GM12801 (cell line): Measurements from ENCODE around the gene ASTN2.

Source experiments
- TF ChIP-seq, protein P1 (sequence below): IDR thresholded peaks from one replicate; pipeline ENCODE4 v1.5.1; 2011; ENCODE audit warnings: control low read depth; ENCODE audit not compliant: insufficient read length; ENCODE audit errors: extremely low read depth

Gene ASTN2

DNA sequence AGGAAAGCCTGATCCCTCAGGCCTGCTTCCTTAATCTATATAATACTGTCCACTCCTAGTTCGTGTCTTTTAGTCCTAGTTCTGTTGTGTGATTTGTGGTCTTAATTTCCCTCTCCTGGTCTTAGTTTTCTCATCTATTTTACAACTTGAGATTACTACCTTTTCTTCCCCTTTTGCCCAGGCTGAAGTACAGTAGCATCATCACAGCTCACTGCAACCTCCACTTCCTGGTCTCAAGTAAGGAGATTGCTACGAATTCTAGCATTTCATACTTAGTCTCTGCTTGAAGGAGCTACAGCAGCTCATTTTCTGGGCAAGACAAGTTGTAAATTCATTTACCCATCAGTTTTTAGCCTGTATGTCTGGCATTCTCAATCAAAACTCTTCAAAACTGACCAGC is 722.2 kb downstream of the ASTN2 start:
- TF ChIP-seq, protein P1, sequence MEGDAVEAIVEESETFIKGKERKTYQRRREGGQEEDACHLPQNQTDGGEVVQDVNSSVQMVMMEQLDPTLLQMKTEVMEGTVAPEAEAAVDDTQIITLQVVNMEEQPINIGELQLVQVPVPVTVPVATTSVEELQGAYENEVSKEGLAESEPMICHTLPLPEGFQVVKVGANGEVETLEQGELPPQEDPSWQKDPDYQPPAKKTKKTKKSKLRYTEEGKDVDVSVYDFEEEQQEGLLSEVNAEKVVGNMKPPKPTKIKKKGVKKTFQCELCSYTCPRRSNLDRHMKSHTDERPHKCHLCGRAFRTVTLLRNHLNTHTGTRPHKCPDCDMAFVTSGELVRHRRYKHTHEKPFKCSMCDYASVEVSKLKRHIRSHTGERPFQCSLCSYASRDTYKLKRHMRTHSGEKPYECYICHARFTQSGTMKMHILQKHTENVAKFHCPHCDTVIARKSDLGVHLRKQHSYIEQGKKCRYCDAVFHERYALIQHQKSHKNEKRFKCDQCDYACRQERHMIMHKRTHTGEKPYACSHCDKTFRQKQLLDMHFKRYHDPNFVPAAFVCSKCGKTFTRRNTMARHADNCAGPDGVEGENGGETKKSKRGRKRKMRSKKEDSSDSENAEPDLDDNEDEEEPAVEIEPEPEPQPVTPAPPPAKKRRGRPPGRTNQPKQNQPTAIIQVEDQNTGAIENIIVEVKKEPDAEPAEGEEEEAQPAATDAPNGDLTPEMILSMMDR = no peak

DNA sequence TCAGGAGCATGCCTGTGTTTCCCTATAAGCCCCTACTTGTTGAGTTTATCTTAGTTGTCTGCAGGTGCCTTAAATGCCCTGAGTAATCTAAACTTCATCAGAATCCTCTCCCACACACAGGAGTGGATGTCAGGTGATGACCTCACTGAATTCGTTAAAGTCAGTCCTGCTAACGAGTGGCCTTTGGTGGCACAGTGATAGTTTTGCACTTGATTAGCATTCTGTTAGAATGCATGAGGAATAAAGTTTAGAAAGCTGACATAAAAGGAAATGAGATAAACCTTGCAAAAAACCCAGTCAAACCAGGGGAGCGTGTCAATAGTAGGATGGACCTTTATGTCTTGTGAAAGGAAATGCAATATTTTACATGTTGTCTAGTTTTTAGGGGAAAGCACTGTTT is 723.2 kb downstream of the ASTN2 start:
- TF ChIP-seq, protein P1 = no peak

DNA sequence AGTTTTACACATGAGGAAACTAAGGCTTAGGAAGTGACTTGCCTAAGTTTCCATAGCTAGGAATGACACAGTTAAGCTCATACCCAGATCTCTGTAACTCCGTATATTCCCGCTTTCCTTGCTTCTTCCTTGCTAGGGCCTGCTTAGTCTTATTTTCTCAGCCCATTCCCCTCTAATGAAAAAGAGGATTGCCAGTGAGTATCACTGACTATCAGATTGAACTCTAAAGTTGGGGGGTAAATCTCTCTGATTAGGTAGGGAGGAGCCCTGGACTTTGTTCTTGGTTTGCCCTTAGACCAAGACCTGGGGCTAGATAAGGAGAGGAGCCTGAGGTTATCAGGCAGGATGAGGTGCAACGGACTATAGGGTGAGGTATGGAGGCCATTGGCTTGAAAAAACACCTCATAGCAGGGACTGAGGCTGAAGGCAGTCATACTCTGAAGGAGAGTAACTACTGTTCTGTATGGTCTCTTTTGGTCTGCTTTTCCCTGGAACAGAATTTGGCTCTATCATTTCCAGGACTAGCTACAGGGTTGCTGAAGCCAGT is 725.3 kb downstream of the ASTN2 start:
- TF ChIP-seq, protein P1 = no peak

DNA sequence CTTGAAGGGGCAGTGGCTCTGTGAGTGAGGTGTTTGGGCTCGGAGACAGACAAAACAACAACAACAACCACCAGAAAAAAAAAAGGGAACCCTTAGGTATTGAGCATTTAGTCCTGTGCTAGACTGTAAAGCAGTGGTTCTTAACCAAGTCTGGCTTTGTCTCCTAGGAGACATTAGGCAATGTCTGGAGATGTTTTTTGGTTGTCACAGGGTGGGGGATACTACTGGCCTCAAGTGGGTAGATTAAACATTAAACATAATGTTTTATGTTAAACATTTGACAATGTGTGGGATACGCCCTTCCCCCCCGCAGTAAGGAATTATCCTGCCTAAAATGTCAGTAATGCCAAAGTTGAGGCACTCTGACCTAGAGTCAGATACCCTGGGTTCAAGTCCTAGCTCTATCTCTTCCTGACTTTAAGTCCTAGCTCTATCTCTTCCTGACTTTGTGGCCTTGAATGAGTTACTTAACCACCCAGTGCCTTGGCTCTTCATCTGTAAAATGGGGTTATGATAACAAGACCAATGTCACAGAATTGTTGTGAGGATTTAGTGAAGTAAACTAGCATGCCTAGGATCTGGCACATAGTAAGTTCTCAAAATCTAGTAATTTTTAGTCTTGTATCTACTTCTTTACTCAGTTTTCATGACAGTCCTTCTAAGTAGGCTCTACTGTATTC is 725.9 kb downstream of the ASTN2 start:
- TF ChIP-seq, protein P1 = no peak

DNA sequence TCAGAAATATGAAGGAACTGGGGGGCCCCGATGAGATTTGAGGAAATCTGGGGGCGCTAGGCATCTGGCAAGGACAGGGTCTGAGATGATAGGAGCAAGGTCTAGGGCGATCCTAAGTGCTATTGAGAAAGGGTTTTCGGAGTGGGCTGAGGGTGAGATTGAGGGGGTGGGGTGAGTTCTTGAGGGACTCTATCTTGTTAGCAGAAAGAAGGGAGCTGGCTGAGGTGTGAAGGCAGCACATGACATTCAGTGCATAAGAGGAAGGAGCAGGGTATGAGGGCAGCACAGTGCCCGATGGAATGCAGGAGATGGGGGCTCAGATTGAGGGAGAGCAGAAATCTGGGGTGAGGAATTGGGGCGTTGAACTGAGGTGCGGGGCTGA is 727.1 kb downstream of the ASTN2 start:
- TF ChIP-seq, protein P1 = no peak

DNA sequence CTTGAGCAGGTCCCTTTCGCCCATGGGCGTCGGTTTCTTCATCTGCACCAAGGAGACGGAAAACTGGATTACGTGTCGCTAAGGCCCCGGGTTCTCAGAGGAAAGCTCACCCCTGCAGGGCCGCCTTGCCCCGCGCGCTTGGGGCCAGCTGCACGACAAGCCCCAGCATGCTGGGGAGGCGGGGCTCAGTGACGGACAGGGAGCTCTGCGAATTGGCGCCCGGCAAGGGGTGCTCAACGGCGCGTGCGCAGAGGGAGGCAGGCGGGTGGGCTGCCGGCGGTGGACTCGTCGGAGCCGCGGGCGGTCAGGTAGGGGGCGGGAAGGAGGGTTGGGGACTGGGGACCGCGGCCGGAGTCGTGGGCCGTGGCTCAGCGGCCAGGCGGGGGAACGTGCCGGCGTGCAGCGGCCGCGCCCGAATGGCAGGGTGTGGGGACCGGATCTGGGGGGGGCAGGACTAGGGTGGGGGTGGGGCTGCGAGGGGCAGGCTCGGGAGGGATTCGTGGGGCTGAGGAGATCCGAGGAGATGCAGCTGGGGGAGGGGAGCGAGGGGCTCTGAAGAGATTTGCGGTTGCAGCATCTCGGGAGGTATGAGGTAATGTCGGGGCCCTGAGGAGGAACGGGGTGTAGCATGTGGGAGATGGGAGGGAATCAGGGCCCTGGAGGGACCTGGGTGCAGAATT is 727.6 kb downstream of the ASTN2 start, which contains the start of gene TRIM32:
TSS of gene TRIM32 (plus strand) at position 232 of the 680 bp plus-strand sequence. CDS start 10,438 bp downstream, outside the sequence.
- TF ChIP-seq, protein P1 = no peak

DNA sequence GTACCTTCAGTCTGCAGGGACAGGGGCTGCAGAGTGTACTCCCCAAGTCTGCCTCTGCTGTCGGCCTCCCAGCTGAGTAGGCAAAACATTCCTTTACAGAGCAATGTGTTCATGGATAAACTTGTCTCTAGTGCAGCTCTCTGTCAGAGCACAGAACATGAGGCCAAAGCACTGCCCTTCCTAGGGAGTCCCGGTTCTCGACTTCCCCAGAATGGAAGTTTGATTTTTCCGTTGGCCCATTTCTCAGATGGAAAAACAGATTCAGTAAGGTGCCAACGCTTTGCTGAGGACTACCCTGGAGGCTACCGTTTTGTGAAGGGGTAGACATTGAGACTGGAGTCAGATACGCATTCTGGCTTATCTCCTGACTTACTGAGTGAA is 728.2 kb downstream of the ASTN2 start:
- TF ChIP-seq, protein P1 = no peak
